ENCODE measurements around the gene C1orf35.

The C1orf35 gene

GRCh38 chr1:228064741-228065542 lies 38.2 kb downstream of the C1orf35 start:
- in situ Hi-C loops (cut with MboI; ENCODE audit: low sequenced_read_pairs): no loop called here

- in situ Hi-C loops (cut with MboI; ENCODE audit: low sequenced_read_pairs): no loop called here
Observed at GRCh38 chr1:228064296-228064695, 38.8 kb downstream of the C1orf35 start.

- in situ Hi-C loops (cut with MboI; ENCODE audit: low sequenced_read_pairs): no loop called here
Observed at GRCh38 chr1:228063251-228064191, 39.6 kb downstream of the C1orf35 start.

- in situ Hi-C loops (cut with MboI; ENCODE audit: low sequenced_read_pairs): no loop called here
Observed at GRCh38 chr1:228062812-228063211, 40.3 kb downstream of the C1orf35 start.

GRCh38 chr1:228062085-228062791 lies 40.9 kb downstream of the C1orf35 start:
- in situ Hi-C loops (cut with MboI; ENCODE audit: low sequenced_read_pairs): no loop called here

- in situ Hi-C loops (cut with MboI; ENCODE audit: low sequenced_read_pairs): no loop called here
Observed at GRCh38 chr1:228061411-228062084, 41.6 kb downstream of the C1orf35 start.

- in situ Hi-C loops (cut with MboI; ENCODE audit: low sequenced_read_pairs): no loop called here
Observed at GRCh38 chr1:228060458-228061190, 42.5 kb downstream of the C1orf35 start.

- in situ Hi-C loops (cut with MboI; ENCODE audit: low sequenced_read_pairs): no loop called here
Observed at GRCh38 chr1:228059634-228060457, 43.3 kb downstream of the C1orf35 start.

- in situ Hi-C loops (cut with MboI; ENCODE audit: low sequenced_read_pairs): no loop called here
Observed at GRCh38 chr1:228058949-228059633, 44.0 kb downstream of the C1orf35 start.

- in situ Hi-C loops (cut with MboI; ENCODE audit: low sequenced_read_pairs): no loop called here
Observed at GRCh38 chr1:228058172-228058948, 44.8 kb downstream of the C1orf35 start.

Data from hTERT RPE-1 (cell line).